Heart right ventricle (tissue), 16 donors: ENCODE measurements around the gene KRT5. TPM values are rescaled to one million over a fixed set of nuclear protein-coding genes. Genes with fewer than 3 reads are reported as not detected.
A peak's percentile ranks its signal among the peaks of the same experiment; 100 is the strongest.

Experiments used
- ATAC-seq, 8 donors: fragments of 200-7000 bp; cut with Tn5 transposase; one replicate each; pipeline ENCODE4 v1.9.1; 2020; ENCODE audit warnings: mild to moderate bottlenecking in 8 of 8, moderate library complexity in 8 of 8, moderate number of reproducible peaks in 1 of 8
- DNase-seq, 2 donors: peaks; one replicate each; pipeline ENCODE4 v3.0.0-alpha.2; 2020
- H3K27ac ChIP-seq, 10 donors: fragments of 200-600 bp; sonication (generic) in 2 of 10; one replicate each; pipeline versions ENCODE4 v1.5.0 to v1.8.0; 2020 to 2022; ENCODE audit warnings: mild to moderate bottlenecking in 3 of 10
- H3K27me3 ChIP-seq, 7 donors: fragments of 200-600 bp; one replicate each; pipeline ENCODE4 v1.8.0; 2021 to 2022; ENCODE audit warnings: mild to moderate bottlenecking in 2 of 7
- H3K36me3 ChIP-seq, 9 donors: fragments of 200-600 bp; sonication (generic) in 1 of 9; one replicate each; pipeline versions ENCODE4 v1.5.0 to v1.8.0; 2020 to 2022; ENCODE audit warnings: mild to moderate bottlenecking in 2 of 9
- H3K4me1 ChIP-seq, 9 donors: fragments of 200-600 bp; sonication (generic) in 1 of 9; one replicate each; pipeline versions ENCODE4 v1.5.0 to v1.8.0; 2020 to 2022; ENCODE audit warnings: mild to moderate bottlenecking in 4 of 9
- H3K4me3 ChIP-seq, 10 donors: fragments of 200-600 bp; sonication (generic) in 2 of 10; one replicate each; pipeline versions ENCODE4 v1.5.0 to v1.8.0; 2020 to 2022; ENCODE audit warnings: mild to moderate bottlenecking in 7 of 10, moderate library complexity in 2 of 10
- H3K9me3 ChIP-seq, 11 donors: fragments of 200-600 bp in 10 of 11; sonication (generic) in 2 of 11; one replicate each; pipeline versions ENCODE4 v1.5.0 to v1.8.0; 2013 to 2022; ENCODE audit warnings: mild to moderate bottlenecking in 2 of 11, control low read depth in 1 of 11, moderate library complexity in 1 of 11
- CTCF ChIP-seq, 9 donors: fragments of 200-600 bp; sonication (generic) in 2 of 9; IDR thresholded peaks; one replicate each; pipeline versions ENCODE4 v1.5.0 to v1.8.0; 2021 to 2022; ENCODE audit warnings: antibody characterized with exemption in 9 of 9, mild to moderate bottlenecking in 5 of 9, moderate library complexity in 1 of 9
- WGBS, 2 donors: extraction: QIAGEN DNeasy Blood & Tissue Kit; methylation state at CpG; one replicate each; pipeline ENCODE4 v1.1.7; 2013; ENCODE audit warnings: inconsistent platforms in 1 of 2; 5-methylcytosine and 5-hydroxymethylcytosine counted together
- intact Hi-C, 10 donors: fragments of 100-400 bp; cut with DNase I; formaldehyde crosslinking; loops; one replicate each; pipeline versions ENCODE4 v1.11.1 to v1.14.2; 2022
- polyA plus RNA-seq, 2 donors: library from polyadenylated mRNA; stranded (reverse); fragments of 200-250 nt; gene quantifications; one replicate each; pipeline ENCODE4 v1.2.3, GENCODE V29; 2013
- total RNA-seq, 10 donors: library from RNA; stranded (reverse); fragmentation: NEBNext Ultra II Directional in 3 of 10; extraction: Animal tissue kit (Norgen Biotek cat#: 25700) in 3 of 10; gene quantifications; one replicate each; pipeline versions ENCODE4 v1.2.1 to v1.2.4, GENCODE V29; 2021 to 2023
- donor health status: Arrhythmogenic right ventricular cardiomyopathy.
- donor health status: ischemic (EF 13 %, LVEDD 7.1; RV severe dilation, severe dysfunction).
- donor health status: healthy with polysubstance abuse.
- donor health status: DM: no; HTN: yes; CAD: no.
- donor health status: DM: no; HTN: no; CAD: no.
- donor health status: ischemic (EF 25% LVEDD 6.9; RV normal size, moderate dysfunction).
- donor health status: ischemic (EF 25% LVEDD 5.7; RV mildly dilated, moderate dysfunction).
- donor health status: healthy.
- donor health status: DM: yes; HTN: yes; CAD: no.
- donor health status: Ischemic cardiomyopathy.
- donor health status: ischemic (EF 35%, LVEDD 5.7; RV mildly dilated, moderate dysfunction).
- donor health status: nonischemic (EF 11% LVEDD 7.7; RV severe dilation, severe dysfunction).
- donor health status: DM: yes; HTN: yes; CAD: no.
- donor health status: PGD.
- donor health status: ischemic (EF 29% LVEDD 5.4; RV normal size, mild dysfunction).
- donor health status: nonischemic (EF 23%, LVEDD 6.1; RV moderate dilation, normal function).

KRT5 gene
- total and polyA plus RNA-seq, 12 donors, result 0.25 to 1.5 (median 0.67) TPM; not detected in 8

GRCh38 chr12:52523824-52524223, 3.6 kb upstream of the KRT5 start:
- WGBS, 2 donors, result 87% methylated on average over 4 of the region's 4 CpGs
- Histone ChIP-seq H3K4me3 (no peak overlapping the region), H3K9me3 (no peaks in the 10 kb centered on the region), H3K27me3 (peaks cover 0 to 30% (median 5%) of the 10 kb centered on the region in 7 donors), H3K36me3 (no peaks in the 10 kb centered on the region), H3K4me1 (no peaks in the 10 kb centered on the region), H3K27ac (no peak overlapping the region)
- TF ChIP-seq CTCF (IDR thresholded peaks at IDR 0.05), result no peak
- no peak for ATAC-seq
- DNase-seq, result no peak
- intact Hi-C loops, result no loop called here

- DNase-seq (no peak), ATAC-seq (peak in 5 of 8 donors; percentile 9 to 53 (median 36))
- Histone ChIP-seq H3K9me3 (no peaks in the 10 kb centered on the region), H3K27me3 (peaks cover 0 to 31% (median 5%) of the 10 kb centered on the region in 7 donors), H3K4me1 (no peaks in the 10 kb centered on the region), H3K4me3 (no peak overlapping the region), H3K27ac (no peak overlapping the region), H3K36me3 (no peaks in the 10 kb centered on the region)
- intact Hi-C loops, result no loop called here
- TF ChIP-seq CTCF (IDR thresholded peaks at IDR 0.05), result no peak
- 60 to 72% methylated on average over 10 of the region's 10 CpGs for WGBS, 2 donors
Observed at GRCh38 chr12:52522346-52523011, 2.3 kb upstream of the KRT5 start.

GRCh38 chr12:52521568-52522266, 1.5 kb upstream of the KRT5 start:
- intact Hi-C loops, result no loop called here
- Histone ChIP-seq H3K9me3 (no peaks in the 10 kb centered on the region), H3K27ac (no peak overlapping the region), H3K27me3 (peaks cover 0 to 37% (median 5%) of the 10 kb centered on the region in 7 donors), H3K4me3 (no peak overlapping the region), H3K4me1 (no peaks in the 10 kb centered on the region), H3K36me3 (no peaks in the 10 kb centered on the region)
- ATAC-seq (no peak), DNase-seq (no peak)
- WGBS, 2 donors, result 77 to 81% methylated on average over 10 of the region's 10 CpGs
- no peak for TF ChIP-seq CTCF (IDR thresholded peaks at IDR 0.05)

GRCh38 chr12:52521175-52521567, 977 bp upstream of the KRT5 start:
- ATAC-seq (peak in 1 of 8 donors; percentile 25), DNase-seq (no peak)
- Histone ChIP-seq H3K9me3 (no peaks in the 10 kb centered on the region), H3K27ac (no peak overlapping the region), H3K4me3 (no peak overlapping the region), H3K4me1 (no peaks in the 10 kb centered on the region), H3K36me3 (no peaks in the 10 kb centered on the region), H3K27me3 (peaks cover 0 to 39% (median 5%) of the 10 kb centered on the region in 7 donors)
- intact Hi-C loops, result no loop called here
- WGBS, 2 donors, result 61 to 71% methylated on average over 10 of the region's 10 CpGs
- TF ChIP-seq CTCF (IDR thresholded peaks at IDR 0.05), result no peak
